Endothelial cell of umbilical vein (primary cell): Measurements from ENCODE around the gene DEXI.

Experiments
- EZH2 ChIP-seq: IDR thresholded peaks from 2 replicates; pipeline ENCODE4 v1.6.1; 2012; ENCODE audit warnings: borderline replicate concordance, low read depth, mild to moderate bottlenecking, moderate library complexity, low read length, inconsistent platforms; ENCODE audit not compliant: severe bottlenecking
- FOS ChIP-seq: IDR thresholded peaks from 2 replicates; pipeline ENCODE4 v1.6.1; 2011; ENCODE audit warnings: mild to moderate bottlenecking, low read length, moderate library complexity, borderline replicate concordance; ENCODE audit not compliant: insufficient read depth
- GATA2 ChIP-seq: IDR thresholded peaks from 2 replicates; pipeline ENCODE4 v1.7.0; 2011; ENCODE audit warnings: low read depth, mild to moderate bottlenecking, moderate library complexity, mixed read lengths, low read length; ENCODE audit not compliant: insufficient read length, insufficient read depth
- JUN ChIP-seq: IDR thresholded peaks from 2 replicates; pipeline ENCODE4 v1.6.1; 2011; ENCODE audit warnings: borderline replicate concordance, low read depth; ENCODE audit not compliant: insufficient read length, insufficient read depth
- MYC ChIP-seq: IDR thresholded peaks from one replicate; pipeline ENCODE4 v1.6.1; 2011; ENCODE audit warnings: mild to moderate bottlenecking, low read depth, low read length
- POLR2A ChIP-seq: IDR thresholded peaks from 2 replicates; pipeline ENCODE4 v1.6.1; 2012; ENCODE audit warnings: low read depth, mild to moderate bottlenecking, control low read depth, low read length
- POLR2AphosphoS5 ChIP-seq: IDR thresholded peaks from 2 replicates; pipeline ENCODE4 v1.6.1; 2012; ENCODE audit warnings: low read depth, mild to moderate bottlenecking, control low read depth, low read length, moderate library complexity; ENCODE audit not compliant: insufficient read depth
- TF ChIP-seq, protein P1 (sequence below), 2 donors: IDR thresholded peaks; 1 replicate in 1 of 2; 2 replicates in 1 of 2; pipeline ENCODE4 v1.5.1; 2011; ENCODE audit warnings: low read length in 2 of 2, mild to moderate bottlenecking in 2 of 2, moderate library complexity in 2 of 2, control low read depth in 1 of 2, inconsistent platforms in 1 of 2, low read depth in 1 of 2; ENCODE audit not compliant: insufficient read depth in 1 of 2; ENCODE audit errors: extremely low read depth in 1 of 2
- TF ChIP-seq, protein P2 (sequence below): IDR thresholded peaks from 2 replicates; pipeline ENCODE4 v1.6.1; 2011; ENCODE audit not compliant: insufficient read depth, insufficient read length

DNA sequence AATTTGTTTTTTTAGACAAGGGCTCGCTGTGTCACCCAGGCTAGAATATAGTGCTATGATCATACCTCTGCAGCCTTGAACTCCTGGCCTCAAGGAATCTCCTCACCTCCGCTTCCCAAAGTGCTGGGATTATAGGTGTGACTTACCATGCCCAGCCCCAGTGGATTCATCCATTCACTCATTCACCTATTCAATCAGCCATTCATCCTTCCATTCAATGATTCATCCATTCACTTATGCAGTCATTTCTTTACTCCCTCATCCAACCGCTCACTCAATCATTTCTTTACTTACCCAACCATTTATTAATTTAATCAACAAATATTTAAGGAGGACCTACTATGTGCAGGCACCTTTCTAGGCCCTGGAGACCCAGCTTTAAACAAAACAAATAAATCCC, 25.7 kb downstream of the DEXI start:
- TF ChIP-seq POLR2A (no peak), EZH2 (no peak), POLR2AphosphoS5 (no peak), JUN (no peak), MYC (no peak), FOS (no peak), GATA2 (no peak)
- TF ChIP-seq, protein P1, sequence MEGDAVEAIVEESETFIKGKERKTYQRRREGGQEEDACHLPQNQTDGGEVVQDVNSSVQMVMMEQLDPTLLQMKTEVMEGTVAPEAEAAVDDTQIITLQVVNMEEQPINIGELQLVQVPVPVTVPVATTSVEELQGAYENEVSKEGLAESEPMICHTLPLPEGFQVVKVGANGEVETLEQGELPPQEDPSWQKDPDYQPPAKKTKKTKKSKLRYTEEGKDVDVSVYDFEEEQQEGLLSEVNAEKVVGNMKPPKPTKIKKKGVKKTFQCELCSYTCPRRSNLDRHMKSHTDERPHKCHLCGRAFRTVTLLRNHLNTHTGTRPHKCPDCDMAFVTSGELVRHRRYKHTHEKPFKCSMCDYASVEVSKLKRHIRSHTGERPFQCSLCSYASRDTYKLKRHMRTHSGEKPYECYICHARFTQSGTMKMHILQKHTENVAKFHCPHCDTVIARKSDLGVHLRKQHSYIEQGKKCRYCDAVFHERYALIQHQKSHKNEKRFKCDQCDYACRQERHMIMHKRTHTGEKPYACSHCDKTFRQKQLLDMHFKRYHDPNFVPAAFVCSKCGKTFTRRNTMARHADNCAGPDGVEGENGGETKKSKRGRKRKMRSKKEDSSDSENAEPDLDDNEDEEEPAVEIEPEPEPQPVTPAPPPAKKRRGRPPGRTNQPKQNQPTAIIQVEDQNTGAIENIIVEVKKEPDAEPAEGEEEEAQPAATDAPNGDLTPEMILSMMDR (IDR thresholded peaks at IDR 0.05; ENCODE audit: extremely low read depth in 1 of 2, insufficient read depth in 1 of 2, low read depth in 1 of 2, low read length in 2 of 2): no peak
- TF ChIP-seq, protein P2, sequence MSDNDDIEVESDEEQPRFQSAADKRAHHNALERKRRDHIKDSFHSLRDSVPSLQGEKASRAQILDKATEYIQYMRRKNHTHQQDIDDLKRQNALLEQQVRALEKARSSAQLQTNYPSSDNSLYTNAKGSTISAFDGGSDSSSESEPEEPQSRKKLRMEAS: no peak
